Measurements from ENCODE around the gene AFAP1L1. TPM values are rescaled to one million over a fixed set of nuclear protein-coding genes. Genes with fewer than 3 reads are reported as not detected.

AFAP1L1 gene
- total RNA-seq, 1 experiment from 2014 or later, result 10.3 TPM

DNA sequence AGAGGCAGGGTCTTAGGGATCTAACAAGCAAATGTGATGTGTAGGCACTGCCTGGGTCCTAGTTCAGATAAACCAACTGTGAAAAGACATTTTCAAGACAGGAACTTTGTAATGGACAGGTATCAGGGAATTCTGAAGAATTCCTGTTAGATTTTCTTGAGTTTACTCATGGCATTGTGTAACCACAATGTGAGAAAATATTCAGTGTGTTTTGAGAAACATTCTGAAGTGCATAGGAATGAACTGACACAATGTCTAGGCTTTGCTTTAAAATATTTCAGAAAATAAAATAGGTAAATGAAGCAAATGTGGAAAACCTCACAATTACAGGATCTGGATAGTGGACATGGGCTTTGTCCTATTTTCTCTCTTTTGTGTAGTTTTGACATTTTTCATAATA, 15.2 kb upstream of the AFAP1L1 start:
- H3K36me3 Mint-ChIP-seq (ENCODE audit: insufficient read depth, unreplicated experiment), result peaks cover 47% of the 10 kb centered on the region
- no peak for DNase-seq
- intact Hi-C loops (cut with micrococcal nuclease; ENCODE audit: unreplicated experiment), result no loop called here
- no peaks in the 10 kb centered on the region for H3K9me3 Mint-ChIP-seq (ENCODE audit: low read depth, unreplicated experiment)
- H3K4me3 Mint-ChIP-seq (ENCODE audit: low read depth, unreplicated experiment), result no peak overlapping the region
- H3K27me3 Mint-ChIP-seq (ENCODE audit: unreplicated experiment), result no peaks in the 10 kb centered on the region
- no peaks in the 10 kb centered on the region for H3K4me1 Mint-ChIP-seq (ENCODE audit: low read depth, unreplicated experiment)
- BruUV-seq (replicated peaks), result no TSS peak
- CTCF ChIA-PET, result no interaction called here
- no peak overlapping the region for H3K27ac Mint-ChIP-seq (ENCODE audit: unreplicated experiment)
- no peak for TF ChIP-seq CTCF (IDR thresholded peaks at IDR 0.05; ENCODE audit: unreplicated experiment)

GRCh38 chr5:149257131-149257530, 14.5 kb upstream of the AFAP1L1 start:
- Mint-ChIP-seq H3K27ac (ENCODE audit: unreplicated experiment) (no peak overlapping the region), H3K9me3 (ENCODE audit: low read depth, unreplicated experiment) (no peaks in the 10 kb centered on the region), H3K4me3 (ENCODE audit: low read depth, unreplicated experiment) (no peak overlapping the region), H3K36me3 (ENCODE audit: insufficient read depth, unreplicated experiment) (peaks cover 53% of the 10 kb centered on the region), H3K4me1 (ENCODE audit: low read depth, unreplicated experiment) (no peaks in the 10 kb centered on the region), H3K27me3 (ENCODE audit: unreplicated experiment) (no peaks in the 10 kb centered on the region)
- intact Hi-C loops (cut with micrococcal nuclease; ENCODE audit: unreplicated experiment), result no loop called here
- CTCF ChIA-PET, result interaction anchor here (0.7 to 0.8 kb wide), 2 partner anchors 9 to 86 kb away, joined by 4 read pairs; no protein-coding TSS in a partner anchor
- BruUV-seq (replicated peaks), result no TSS peak
- no peak for DNase-seq
- TF ChIP-seq CTCF (IDR thresholded peaks at IDR 0.05; ENCODE audit: unreplicated experiment), result no peak

GRCh38 chr5:149257889-149258705, 13.6 kb upstream of the AFAP1L1 start:
- Mint-ChIP-seq H3K4me1 (ENCODE audit: low read depth, unreplicated experiment) (no peaks in the 10 kb centered on the region), H3K9me3 (ENCODE audit: low read depth, unreplicated experiment) (no peaks in the 10 kb centered on the region), H3K36me3 (ENCODE audit: insufficient read depth, unreplicated experiment) (peaks cover 45% of the 10 kb centered on the region), H3K27ac (ENCODE audit: unreplicated experiment) (no peak overlapping the region), H3K27me3 (ENCODE audit: unreplicated experiment) (no peaks in the 10 kb centered on the region), H3K4me3 (ENCODE audit: low read depth, unreplicated experiment) (no peak overlapping the region)
- intact Hi-C loops (cut with micrococcal nuclease; ENCODE audit: unreplicated experiment), result no loop called here
- no peak for TF ChIP-seq CTCF (IDR thresholded peaks at IDR 0.05; ENCODE audit: unreplicated experiment)
- no TSS peak for BruUV-seq (replicated peaks)
- CTCF ChIA-PET, result interaction anchor here (0.7 to 0.8 kb wide), 2 partner anchors 8 to 85 kb away, joined by 4 read pairs; no protein-coding TSS in a partner anchor
- no peak for DNase-seq

DNA sequence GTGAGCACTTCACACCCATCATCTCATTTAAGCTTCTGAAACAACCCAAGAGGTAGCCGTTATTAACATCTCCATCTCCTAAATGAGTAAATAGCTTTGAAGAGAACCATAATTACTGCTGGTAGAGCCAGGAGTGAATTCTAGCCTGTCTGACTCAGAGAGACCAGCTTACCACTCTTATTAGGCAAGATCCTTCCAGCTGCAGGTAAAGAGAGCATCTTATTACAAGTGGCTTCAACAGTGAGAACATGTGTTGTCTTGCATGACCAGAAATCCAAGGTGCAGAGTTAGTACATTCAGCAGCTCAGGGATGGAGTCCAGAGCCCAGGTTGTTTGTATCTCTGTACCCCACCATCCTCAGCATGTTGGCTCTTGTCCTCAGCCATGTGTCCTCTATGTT, 10.9 kb upstream of the AFAP1L1 start:
- Mint-ChIP-seq H3K4me1 (ENCODE audit: low read depth, unreplicated experiment) (peaks cover 11% of the 10 kb centered on the region), H3K36me3 (ENCODE audit: insufficient read depth, unreplicated experiment) (peaks cover 31% of the 10 kb centered on the region), H3K9me3 (ENCODE audit: low read depth, unreplicated experiment) (no peaks in the 10 kb centered on the region), H3K4me3 (ENCODE audit: low read depth, unreplicated experiment) (no peak overlapping the region), H3K27me3 (ENCODE audit: unreplicated experiment) (no peaks in the 10 kb centered on the region), H3K27ac (ENCODE audit: unreplicated experiment) (no peak overlapping the region)
- TF ChIP-seq CTCF (IDR thresholded peaks at IDR 0.05; ENCODE audit: unreplicated experiment), result no peak
- CTCF ChIA-PET, result no interaction called here
- no peak for DNase-seq
- no TSS peak for BruUV-seq (replicated peaks)
- intact Hi-C loops (cut with micrococcal nuclease; ENCODE audit: unreplicated experiment), result loop anchor here (10.0 kb wide), 2 partner anchors 226 to 304 kb away; no protein-coding TSS in a partner anchor
